ENCODE measurements around the gene CISD3. TPM values are rescaled to one million over a fixed set of nuclear protein-coding genes. Genes with fewer than 3 reads are reported as not detected.

CISD3 gene
- total RNA-seq, 2 experiments from 2014 or later, result 51.3 to 54.3 TPM

GRCh38 chr17:38745545-38745944 lies 15.4 kb downstream of the CISD3 start:
- Mint-ChIP-seq H3K4me3 (no peak overlapping the region), H3K36me3 (no peaks in the 10 kb centered on the region), H3K9me3 (ENCODE audit: low read depth) (no peaks in the 10 kb centered on the region), H3K27ac (no peak overlapping the region), H3K27me3 (peaks cover 54% of the 10 kb centered on the region), H3K4me1 (peaks cover 36% of the 10 kb centered on the region)
- no peak for DNase-seq
- ATAC-seq, result no peak
- CTCF ChIA-PET, result interaction anchor here (1.4 to 5.1 kb wide), 3 partner anchors 9 to 68 kb away, joined by 4 to 28 read pairs (median 8); no protein-coding TSS in a partner anchor

GRCh38 chr17:38746004-38746848 lies 16.1 kb downstream of the CISD3 start:
- DNase-seq (no peak), ATAC-seq (no peak)
- Mint-ChIP-seq H3K27ac (no peak overlapping the region), H3K36me3 (no peaks in the 10 kb centered on the region), H3K9me3 (ENCODE audit: low read depth) (no peaks in the 10 kb centered on the region), H3K4me1 (peaks cover 43% of the 10 kb centered on the region), H3K27me3 (peaks cover 61% of the 10 kb centered on the region), H3K4me3 (peak overlapping the region; percentile 32)
- CTCF ChIA-PET, result interaction anchor here (1.4 to 5.1 kb wide), 3 partner anchors 10 to 69 kb away, joined by 4 to 28 read pairs (median 8); no protein-coding TSS in a partner anchor

GRCh38 chr17:38746849-38747462 lies 16.8 kb downstream of the CISD3 start:
- Mint-ChIP-seq H3K4me3 (peak overlapping the region; percentile 32), H3K9me3 (ENCODE audit: low read depth) (no peaks in the 10 kb centered on the region), H3K4me1 (peaks cover 46% of the 10 kb centered on the region), H3K36me3 (no peaks in the 10 kb centered on the region), H3K27ac (no peak overlapping the region), H3K27me3 (peaks cover 61% of the 10 kb centered on the region)
- DNase-seq (no peak), ATAC-seq (no peak)
- CTCF ChIA-PET, result interaction anchor here (1.4 to 5.1 kb wide), 3 partner anchors 11 to 70 kb away, joined by 4 to 28 read pairs (median 8); no protein-coding TSS in a partner anchor

GRCh38 chr17:38747463-38748148 lies 17.5 kb downstream of the CISD3 start:
- Mint-ChIP-seq H3K4me3 (peak overlapping the region; percentile 68), H3K27ac (no peak overlapping the region), H3K27me3 (peaks cover 61% of the 10 kb centered on the region), H3K36me3 (peaks cover 2% of the 10 kb centered on the region), H3K9me3 (ENCODE audit: low read depth) (no peaks in the 10 kb centered on the region), H3K4me1 (peaks cover 43% of the 10 kb centered on the region)
- ATAC-seq (no peak), DNase-seq (no peak)
- CTCF ChIA-PET, result interaction anchor here (5.1 kb wide), 1 partner anchor 13 kb away, joined by 28 read pairs; no protein-coding TSS in a partner anchor

GRCh38 chr17:38748149-38748891 lies 18.2 kb downstream of the CISD3 start, which contains the start of gene PCGF2:
Gene PCGF2, minus strand, starts transcription at chr17:38748336. Its CDS starts 7,934 bp downstream, at chr17:38740402.
- H3K4me1 Mint-ChIP-seq, result peaks cover 42% of the 10 kb centered on the region
- H3K27ac Mint-ChIP-seq, result no peak within 1 kb of the TSS
- DNase-seq (no peak), ATAC-seq (no peak)
- no peaks in the 10 kb centered on the region for H3K9me3 Mint-ChIP-seq (ENCODE audit: low read depth)
- CTCF ChIA-PET, result interaction anchor here (1.2 to 1.8 kb wide), 2 partner anchors 13 to 131 kb away, joined by 3 to 9 read pairs; no protein-coding TSS in a partner anchor
- H3K36me3 Mint-ChIP-seq, result peaks cover 3% of the 10 kb centered on the region
- peaks cover 61% of the 10 kb centered on the region for H3K27me3 Mint-ChIP-seq
- peak within 1 kb of the TSS; percentile 68 for H3K4me3 Mint-ChIP-seq

GRCh38 chr17:38748892-38749222 lies 18.7 kb downstream of the CISD3 start:
- Mint-ChIP-seq H3K9me3 (ENCODE audit: low read depth) (no peaks in the 10 kb centered on the region), H3K36me3 (peaks cover 6% of the 10 kb centered on the region), H3K4me1 (peaks cover 45% of the 10 kb centered on the region), H3K27ac (no peak overlapping the region), H3K4me3 (peak overlapping the region; percentile 63), H3K27me3 (peaks cover 61% of the 10 kb centered on the region)
- ATAC-seq (no peak), DNase-seq (no peak)
- CTCF ChIA-PET, result interaction anchor here (0.9 to 1.8 kb wide), 4 partner anchors 14 to 131 kb away, joined by 3 to 9 read pairs (median 4); no protein-coding TSS in a partner anchor

GRCh38 chr17:38749223-38750043 lies 19.3 kb downstream of the CISD3 start:
- Mint-ChIP-seq H3K36me3 (peaks cover 8% of the 10 kb centered on the region), H3K4me3 (peak overlapping the region; percentile 63), H3K9me3 (ENCODE audit: low read depth) (no peaks in the 10 kb centered on the region), H3K27ac (no peak overlapping the region), H3K4me1 (peaks cover 48% of the 10 kb centered on the region), H3K27me3 (peaks cover 57% of the 10 kb centered on the region)
- CTCF ChIA-PET, result interaction anchor here (0.9 to 1.8 kb wide), 5 partner anchors 12 to 132 kb away, joined by 3 to 9 read pairs (median 4); no protein-coding TSS in a partner anchor
- ATAC-seq (no peak), DNase-seq (no peak)

GRCh38 chr17:38750044-38750311 lies 19.8 kb downstream of the CISD3 start:
- Mint-ChIP-seq H3K4me3 (peak overlapping the region; percentile 63), H3K9me3 (ENCODE audit: low read depth) (no peaks in the 10 kb centered on the region), H3K4me1 (peaks cover 51% of the 10 kb centered on the region), H3K36me3 (peaks cover 11% of the 10 kb centered on the region), H3K27me3 (peaks cover 51% of the 10 kb centered on the region), H3K27ac (no peak overlapping the region)
- CTCF ChIA-PET, result interaction anchor here (0.5 to 2.7 kb wide), 4 partner anchors 12 to 1763 kb away, joined by 3 to 13 read pairs (median 6); no protein-coding TSS in a partner anchor
- no peak for DNase-seq
- ATAC-seq, result no peak

- Mint-ChIP-seq H3K4me1 (peaks cover 50% of the 10 kb centered on the region), H3K27me3 (peaks cover 47% of the 10 kb centered on the region), H3K4me3 (peak overlapping the region; percentile 91), H3K27ac (peak overlapping the region; percentile 93), H3K36me3 (peaks cover 12% of the 10 kb centered on the region), H3K9me3 (ENCODE audit: low read depth) (no peaks in the 10 kb centered on the region)
- DNase-seq (no peak), ATAC-seq (no peak)
- CTCF ChIA-PET, result interaction anchor here (0.5 to 2.7 kb wide), 6 partner anchors 11 to 1763 kb away, joined by 3 to 13 read pairs (median 4); no protein-coding TSS in a partner anchor
These were observed 20.4 kb downstream of the CISD3 start for GRCh38 chr17:38750312-38751121.

GRCh38 chr17:38751144-38751807 lies 21.1 kb downstream of the CISD3 start:
- no peaks in the 10 kb centered on the region for H3K9me3 Mint-ChIP-seq (ENCODE audit: low read depth)
- H3K27ac Mint-ChIP-seq, result peak overlapping the region; percentile 93
- peaks cover 47% of the 10 kb centered on the region for H3K4me1 Mint-ChIP-seq
- DNase-seq, result no peak
- peaks cover 20% of the 10 kb centered on the region for H3K36me3 Mint-ChIP-seq
- no peak for ATAC-seq
- H3K27me3 Mint-ChIP-seq, result peaks cover 39% of the 10 kb centered on the region
- peak overlapping the region; percentile 91 for H3K4me3 Mint-ChIP-seq
- CTCF ChIA-PET, result interaction anchor here (1.1 to 2.7 kb wide), 9 partner anchors 10 to 494 kb away, joined by 4 to 13 read pairs (median 6); no protein-coding TSS in a partner anchor

GRCh38 chr17:38751808-38752307 lies 21.7 kb downstream of the CISD3 start:
- Mint-ChIP-seq H3K27ac (peak overlapping the region; percentile 93), H3K4me1 (peaks cover 42% of the 10 kb centered on the region), H3K36me3 (peaks cover 22% of the 10 kb centered on the region), H3K27me3 (peaks cover 34% of the 10 kb centered on the region), H3K4me3 (peak overlapping the region; percentile 91), H3K9me3 (ENCODE audit: low read depth) (no peaks in the 10 kb centered on the region)
- CTCF ChIA-PET, result interaction anchor here (0.9 to 2.7 kb wide), 12 partner anchors 10 to 493 kb away, joined by 3 to 13 read pairs (median 5); no protein-coding TSS in a partner anchor
- DNase-seq, result peak; percentile 90
- peak; percentile 34 for ATAC-seq
